Fibroblast of villous mesenchyme (primary cell): ENCODE results near the gene KASH5. TPM values are rescaled to one million over a fixed set of nuclear protein-coding genes. Genes with fewer than 3 reads are reported as not detected.
A peak's percentile ranks its signal among the peaks of the same experiment; 100 is the strongest.

Experiments
- DNase-seq: peaks from one replicate; pipeline ENCODE4 v3.0.0-alpha.2; 2010; ENCODE audit warnings: low read depth
- H3K4me3 ChIP-seq: 2 replicates; pipeline ENCODE4 v1.5.1; 2011; ENCODE audit warnings: low read depth, mild to moderate bottlenecking, low read length
- total RNA-seq: library from RNA; depleted of rRNA; stranded (reverse); fragments of >200 nt; gene quantifications from 2 replicates; pipeline ENCODE4 v1.2.3, GENCODE V29; 2012
- TF ChIP-seq, protein P1 (sequence below): IDR thresholded peaks from 2 replicates; pipeline ENCODE4 v1.5.1; 2012; ENCODE audit warnings: low read depth, mild to moderate bottlenecking, low read length; ENCODE audit not compliant: insufficient read depth

Gene KASH5, protein sequence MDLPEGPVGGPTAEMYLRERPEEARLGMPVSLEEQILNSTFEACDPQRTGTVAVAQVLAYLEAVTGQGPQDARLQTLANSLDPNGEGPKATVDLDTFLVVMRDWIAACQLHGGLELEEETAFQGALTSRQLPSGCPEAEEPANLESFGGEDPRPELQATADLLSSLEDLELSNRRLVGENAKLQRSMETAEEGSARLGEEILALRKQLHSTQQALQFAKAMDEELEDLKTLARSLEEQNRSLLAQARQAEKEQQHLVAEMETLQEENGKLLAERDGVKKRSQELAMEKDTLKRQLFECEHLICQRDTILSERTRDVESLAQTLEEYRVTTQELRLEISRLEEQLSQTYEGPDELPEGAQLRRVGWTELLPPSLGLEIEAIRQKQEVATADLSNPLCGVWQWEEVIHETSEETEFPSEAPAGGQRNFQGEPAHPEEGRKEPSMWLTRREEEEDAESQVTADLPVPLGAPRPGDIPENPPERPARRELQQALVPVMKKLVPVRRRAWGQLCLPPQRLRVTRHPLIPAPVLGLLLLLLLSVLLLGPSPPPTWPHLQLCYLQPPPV
- not detected in 2 replicates for total RNA-seq

DNA sequence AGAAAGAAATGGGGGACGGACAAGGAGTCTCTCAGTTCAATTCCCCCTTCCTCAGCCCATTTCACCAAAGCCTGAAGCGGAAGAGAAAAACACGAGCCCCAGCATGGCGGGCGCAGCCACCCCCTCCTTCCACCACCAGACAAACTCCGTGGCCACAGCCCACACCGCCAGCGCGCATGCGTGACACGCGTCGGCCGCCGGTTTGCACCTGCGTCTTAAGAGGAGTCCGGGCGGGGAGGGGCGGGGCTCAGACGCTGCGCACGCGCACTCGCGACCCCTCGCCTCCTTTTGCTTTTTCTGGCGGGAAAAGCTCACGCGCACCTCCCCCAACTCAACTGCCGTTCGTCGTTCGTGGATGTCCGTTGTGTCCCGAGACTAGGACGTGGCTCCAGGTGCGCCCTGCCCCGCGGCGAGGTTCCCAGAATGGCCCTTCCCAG, at the start of gene KASH5:
TSS of gene KASH5 (plus strand) at position 314 of the 437 bp plus-strand sequence. CDS start 2,635 bp downstream, outside the sequence.
- peak; percentile 83 for DNase-seq
- TF ChIP-seq, protein P1, sequence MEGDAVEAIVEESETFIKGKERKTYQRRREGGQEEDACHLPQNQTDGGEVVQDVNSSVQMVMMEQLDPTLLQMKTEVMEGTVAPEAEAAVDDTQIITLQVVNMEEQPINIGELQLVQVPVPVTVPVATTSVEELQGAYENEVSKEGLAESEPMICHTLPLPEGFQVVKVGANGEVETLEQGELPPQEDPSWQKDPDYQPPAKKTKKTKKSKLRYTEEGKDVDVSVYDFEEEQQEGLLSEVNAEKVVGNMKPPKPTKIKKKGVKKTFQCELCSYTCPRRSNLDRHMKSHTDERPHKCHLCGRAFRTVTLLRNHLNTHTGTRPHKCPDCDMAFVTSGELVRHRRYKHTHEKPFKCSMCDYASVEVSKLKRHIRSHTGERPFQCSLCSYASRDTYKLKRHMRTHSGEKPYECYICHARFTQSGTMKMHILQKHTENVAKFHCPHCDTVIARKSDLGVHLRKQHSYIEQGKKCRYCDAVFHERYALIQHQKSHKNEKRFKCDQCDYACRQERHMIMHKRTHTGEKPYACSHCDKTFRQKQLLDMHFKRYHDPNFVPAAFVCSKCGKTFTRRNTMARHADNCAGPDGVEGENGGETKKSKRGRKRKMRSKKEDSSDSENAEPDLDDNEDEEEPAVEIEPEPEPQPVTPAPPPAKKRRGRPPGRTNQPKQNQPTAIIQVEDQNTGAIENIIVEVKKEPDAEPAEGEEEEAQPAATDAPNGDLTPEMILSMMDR = no peak

DNA sequence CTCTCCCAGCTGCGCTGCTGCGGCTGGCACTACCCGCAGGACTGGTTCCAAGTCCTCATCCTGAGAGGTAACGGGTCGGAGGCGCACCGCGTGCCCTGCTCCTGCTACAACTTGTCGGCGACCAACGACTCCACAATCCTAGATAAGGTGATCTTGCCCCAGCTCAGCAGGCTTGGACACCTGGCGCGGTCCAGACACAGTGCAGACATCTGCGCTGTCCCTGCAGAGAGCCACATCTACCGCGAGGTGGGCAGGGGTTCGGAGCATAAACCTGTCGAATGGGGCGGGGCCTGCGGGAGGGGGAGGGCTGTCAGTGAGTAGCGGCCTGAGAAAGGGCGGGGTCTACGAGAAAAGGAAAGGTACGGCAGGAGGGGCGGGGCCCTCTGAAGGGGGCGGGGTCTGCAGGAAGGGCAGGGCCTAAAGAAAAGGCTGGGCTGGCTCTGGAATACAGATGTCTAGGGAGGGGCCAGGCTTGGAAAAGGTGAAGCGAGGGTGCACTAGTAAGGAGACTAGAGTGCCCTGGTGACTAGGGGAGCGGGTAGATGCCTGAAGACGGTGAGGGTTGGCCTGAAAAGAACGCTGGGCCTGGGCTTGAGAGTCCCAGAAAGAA, 49.3 kb upstream of the KASH5 start:
- peak overlapping the region; percentile 50 for H3K4me3 ChIP-seq
- DNase-seq = peak; percentile 19
- TF ChIP-seq, protein P1 = no peak

More for the DNA sequence above, at the start of gene KASH5:
- H3K4me3 ChIP-seq = peak within 1 kb of the TSS; percentile 45

DNA sequence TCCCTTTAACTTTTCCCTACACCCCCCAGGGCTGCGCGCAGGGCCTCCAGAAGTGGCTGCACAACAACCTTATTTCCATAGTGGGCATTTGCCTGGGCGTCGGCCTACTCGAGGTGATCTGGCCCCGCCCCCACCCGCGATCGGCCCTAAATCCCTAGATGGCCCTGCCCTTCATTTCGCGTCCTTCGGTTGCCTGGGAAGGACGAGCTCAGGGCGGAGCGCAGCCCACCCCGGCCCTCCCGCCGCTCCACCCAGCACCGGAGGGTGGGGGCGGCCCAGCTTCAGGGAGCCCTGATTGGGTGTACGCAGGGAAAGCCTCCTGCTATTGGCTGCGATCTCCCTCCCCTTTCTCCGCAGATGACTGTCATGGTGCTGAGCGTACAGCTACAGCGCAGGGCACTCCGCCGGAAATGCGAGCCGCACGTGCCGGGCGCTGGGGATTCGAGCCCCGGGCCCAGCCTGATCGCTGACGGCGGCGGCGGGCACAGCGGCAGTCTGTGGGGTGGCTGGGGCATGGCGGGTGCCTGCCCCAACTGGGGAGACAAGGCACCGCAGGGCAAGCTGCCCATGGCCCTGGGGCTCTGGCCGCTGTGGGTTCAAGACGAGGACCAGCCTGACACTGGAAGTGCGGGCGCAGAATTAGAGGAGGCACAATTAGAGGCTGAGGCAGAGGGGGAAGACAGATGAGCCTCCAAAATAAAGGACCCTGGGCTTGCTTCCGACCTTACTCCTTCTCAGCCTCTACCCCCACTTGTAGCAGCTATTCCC, 48.6 kb upstream of the KASH5 start:
- TF ChIP-seq, protein P1 = no peak
- peak; percentile 92 for DNase-seq
- peak overlapping the region; percentile 50 for H3K4me3 ChIP-seq

DNA sequence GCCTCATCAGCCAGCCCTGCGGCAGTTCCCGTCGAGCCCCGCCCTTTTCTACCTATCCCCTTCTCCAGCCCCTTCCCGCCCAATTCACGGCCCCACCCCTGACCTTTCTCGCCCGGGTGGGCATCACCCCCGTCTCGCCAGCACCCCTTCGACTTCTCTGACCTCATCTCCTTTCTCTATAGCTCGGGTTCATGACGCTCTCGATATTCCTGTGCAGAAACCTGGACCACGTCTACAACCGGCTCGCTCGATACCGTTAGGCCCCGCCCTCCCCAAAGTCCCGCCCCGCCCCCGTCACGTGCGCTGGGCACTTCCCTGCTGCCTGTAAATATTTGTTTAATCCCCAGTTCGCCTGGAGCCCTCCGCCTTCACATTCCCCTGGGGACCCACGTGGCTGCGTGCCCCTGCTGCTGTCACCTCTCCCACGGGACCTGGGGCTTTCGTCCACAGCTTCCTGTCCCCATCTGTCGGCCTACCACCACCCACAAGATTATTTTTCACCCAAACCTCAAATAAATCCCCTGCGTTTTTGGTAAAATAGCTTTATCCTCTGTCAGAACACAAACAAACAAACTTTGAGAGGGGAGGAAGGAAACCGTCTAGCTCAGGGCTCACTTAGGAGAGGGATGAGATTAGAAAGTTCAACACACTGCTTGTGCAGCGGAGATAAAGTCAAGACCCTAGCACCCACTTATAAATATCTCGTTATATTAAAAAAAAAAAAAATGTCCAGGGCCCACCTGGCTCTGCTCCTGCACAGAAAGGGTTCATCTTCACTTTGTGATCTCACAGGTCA, 47.8 kb upstream of the KASH5 start:
- H3K4me3 ChIP-seq = peak overlapping the region; percentile 46
- TF ChIP-seq, protein P1 = no peak
- peak; percentile 57 for DNase-seq

DNA sequence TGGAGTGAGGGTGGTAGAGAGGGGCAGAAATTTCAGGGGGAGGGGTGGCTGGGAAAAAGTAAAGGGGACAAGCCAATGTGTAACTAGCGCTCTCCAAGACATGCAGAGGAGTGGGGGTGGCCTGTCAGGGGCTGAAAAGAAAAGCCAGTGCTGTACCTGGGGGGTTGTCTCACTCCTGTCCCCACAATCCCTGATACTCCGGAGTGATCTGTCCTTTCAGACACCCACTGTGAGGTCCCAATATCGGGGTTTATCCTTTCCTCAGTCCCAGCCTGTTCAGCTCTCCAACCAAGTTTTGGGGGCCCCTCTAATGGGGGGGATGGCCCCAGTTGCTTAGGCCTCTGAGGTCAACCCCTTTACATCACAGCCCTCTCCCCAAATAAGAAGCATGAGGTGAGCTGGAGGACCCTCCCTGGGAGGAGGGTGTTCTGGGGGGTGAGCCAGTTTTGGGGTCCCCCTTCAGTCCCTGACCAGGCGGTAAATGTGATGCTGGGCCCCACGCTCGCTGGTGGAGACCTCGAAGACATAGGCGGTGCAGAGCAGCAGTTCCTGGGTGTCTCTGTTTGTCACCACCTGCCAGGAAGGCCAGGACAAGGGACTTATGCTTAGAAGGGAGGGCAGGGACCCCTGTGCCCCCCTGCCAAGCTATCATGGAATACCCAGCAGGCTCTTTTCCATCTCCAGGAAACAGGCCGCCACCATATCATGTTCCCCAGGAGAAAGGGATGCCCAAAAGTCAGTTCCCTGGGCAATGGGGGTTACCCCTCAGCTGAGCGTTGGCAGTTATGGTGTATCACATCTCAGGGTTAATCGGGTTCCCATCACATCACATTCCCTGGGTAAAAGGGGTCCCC, 47.0 kb upstream of the KASH5 start:
- no peak for DNase-seq
- TF ChIP-seq, protein P1 = no peak
- no peak overlapping the region for H3K4me3 ChIP-seq
